Stimulated activated CD8-positive, alpha-beta memory T cell treated with anti-CD3 and anti-CD28 coated beads, Interleukin-7, amount 100 ng/mL, for 48 hours (primary cell): ENCODE measurements around the gene PTPRN2.

Source experiments
- DNase-seq, 2 donors: peaks; one replicate each; pipeline ENCODE4 v3.0.0-alpha.2; 2020; ENCODE audit warnings: low read depth in 1 of 2; ENCODE audit errors: extremely low read depth in 1 of 2

The PTPRN2 gene

DNA sequence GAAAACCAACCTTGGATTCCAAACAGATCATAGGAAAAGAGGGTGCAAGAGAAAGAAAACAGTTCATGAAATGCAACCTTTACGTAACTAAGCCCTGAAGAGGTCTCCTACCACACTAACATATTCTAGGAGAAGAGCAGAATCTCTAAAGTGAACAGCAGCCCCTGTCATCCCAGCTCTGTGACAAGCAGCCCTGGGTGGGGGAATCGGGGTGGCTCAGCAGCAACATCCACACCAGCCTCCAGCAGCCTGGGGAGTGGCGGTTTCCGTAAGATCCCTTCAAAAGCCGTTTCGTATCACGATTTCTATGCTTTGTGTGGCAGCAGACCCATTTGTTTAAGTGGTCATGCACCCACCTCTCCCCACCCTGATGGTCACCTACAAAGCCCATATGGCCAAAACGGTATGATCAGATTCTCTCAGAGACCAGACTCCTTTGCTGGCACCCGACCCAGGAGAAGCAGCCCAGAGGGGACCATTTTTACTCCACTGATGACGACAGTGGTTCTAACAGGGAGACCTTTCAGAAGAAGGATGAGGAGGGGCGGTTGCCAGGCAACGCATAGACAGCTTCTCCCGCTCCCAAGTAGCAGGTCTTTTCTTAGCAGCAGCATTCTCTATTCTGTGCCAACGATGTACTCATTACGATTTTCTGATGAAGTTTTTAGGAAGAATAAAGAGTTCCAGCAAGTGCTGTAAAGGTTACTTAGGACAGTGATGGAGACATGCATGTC, 950.2 kb downstream of the PTPRN2 start:
- DNase-seq = no peak

GRCh38 chr7:157635669-157636068, 952.0 kb downstream of the PTPRN2 start:
- DNase-seq = no peak

GRCh38 chr7:157635148-157635500, 952.5 kb downstream of the PTPRN2 start:
- no peak for DNase-seq

DNA sequence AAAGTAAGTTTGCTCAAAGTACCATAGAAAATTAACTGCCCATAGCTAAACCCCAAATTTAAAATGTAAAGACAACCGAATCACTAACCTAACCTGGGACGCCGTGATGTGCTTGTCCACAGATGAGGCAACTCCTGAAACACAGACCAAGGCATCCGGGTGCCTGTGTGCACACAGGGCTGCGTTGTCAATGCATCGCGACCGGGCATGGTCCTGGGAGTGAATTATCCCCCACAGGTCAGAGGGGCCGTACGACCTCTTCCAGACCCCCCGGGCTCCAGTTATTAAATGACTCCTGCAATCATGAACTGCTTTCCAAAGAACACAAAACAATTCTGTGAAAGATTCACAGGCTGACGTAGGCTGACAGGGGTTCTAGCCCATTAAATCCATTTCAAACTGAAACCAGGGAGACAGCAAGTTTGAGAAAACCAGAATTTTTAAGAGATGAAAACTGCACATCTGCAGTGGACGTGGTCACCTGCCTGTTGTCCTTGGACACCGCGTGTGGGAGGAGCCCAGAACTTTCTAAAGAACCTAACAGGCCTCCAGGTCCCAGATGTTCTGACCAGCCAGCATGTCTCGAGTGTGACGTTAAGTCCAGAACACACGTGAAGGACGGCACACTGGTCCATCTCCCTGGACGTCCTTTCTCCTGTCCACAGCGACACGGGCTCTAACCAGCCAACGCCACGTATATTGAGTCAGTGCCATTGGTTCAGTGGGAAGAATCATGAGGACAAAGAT, 953.0 kb downstream of the PTPRN2 start:
- DNase-seq = no peak

DNA sequence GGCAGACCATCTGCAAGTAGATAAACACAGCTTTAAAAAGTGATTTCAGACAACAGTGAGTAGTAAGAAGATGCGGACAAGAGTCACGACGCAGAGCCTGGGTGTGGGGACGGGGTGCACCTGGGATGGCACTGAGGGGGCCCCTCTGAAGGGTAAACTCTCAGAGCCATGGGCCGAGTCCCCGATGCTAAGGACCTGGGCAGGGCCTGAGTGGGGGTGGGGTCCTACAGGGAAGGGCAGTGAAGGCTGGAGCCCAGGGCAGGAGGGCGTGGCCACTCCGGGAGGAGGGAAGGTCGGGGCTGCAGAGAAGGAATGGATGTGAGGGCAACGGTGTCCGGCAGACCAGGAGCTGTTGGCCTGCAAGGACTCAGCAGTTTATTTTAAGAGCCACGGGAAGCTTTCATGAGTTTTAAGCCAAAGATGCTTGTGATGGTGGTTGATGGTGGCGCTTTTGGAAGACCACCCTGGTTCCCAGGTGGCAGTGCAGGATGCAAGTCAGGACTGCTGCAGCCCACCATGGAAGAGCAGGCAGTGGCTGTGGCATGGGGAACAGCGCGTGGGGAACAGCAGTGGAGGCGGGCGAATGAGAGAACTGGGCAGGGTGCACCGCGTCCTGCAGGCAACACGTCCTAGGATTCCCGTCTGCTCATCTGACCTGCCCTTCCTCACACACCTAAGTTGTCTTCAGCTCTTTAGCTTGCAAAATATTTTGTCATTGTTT, 954.0 kb downstream of the PTPRN2 start:
- DNase-seq = no peak

DNA sequence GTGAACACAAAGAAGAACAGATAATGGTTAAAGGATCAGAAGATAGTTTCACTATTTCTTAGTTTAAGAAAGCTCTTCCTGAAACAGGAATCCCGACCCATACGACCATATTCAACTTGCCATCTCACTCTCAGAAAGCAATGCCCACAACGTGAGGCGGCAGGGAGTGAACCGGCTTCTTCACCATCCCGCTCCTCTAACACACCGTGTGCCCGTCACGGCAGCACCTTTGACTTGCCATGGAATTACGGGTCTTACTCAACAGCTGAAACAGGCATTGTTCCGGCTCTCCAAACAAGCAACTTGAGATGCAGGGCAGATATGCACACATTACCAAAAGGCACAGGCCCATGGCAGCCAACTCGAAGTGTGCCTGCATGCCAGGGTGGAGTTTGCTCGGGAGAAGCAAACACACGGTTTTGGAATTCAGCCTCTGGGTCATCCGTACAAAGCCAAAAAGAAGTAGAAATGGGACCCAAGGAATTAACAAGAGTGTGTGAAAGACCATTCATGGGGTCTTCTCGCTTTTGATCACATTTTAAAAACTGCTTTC, 957.2 kb downstream of the PTPRN2 start:
- no peak for DNase-seq

DNA sequence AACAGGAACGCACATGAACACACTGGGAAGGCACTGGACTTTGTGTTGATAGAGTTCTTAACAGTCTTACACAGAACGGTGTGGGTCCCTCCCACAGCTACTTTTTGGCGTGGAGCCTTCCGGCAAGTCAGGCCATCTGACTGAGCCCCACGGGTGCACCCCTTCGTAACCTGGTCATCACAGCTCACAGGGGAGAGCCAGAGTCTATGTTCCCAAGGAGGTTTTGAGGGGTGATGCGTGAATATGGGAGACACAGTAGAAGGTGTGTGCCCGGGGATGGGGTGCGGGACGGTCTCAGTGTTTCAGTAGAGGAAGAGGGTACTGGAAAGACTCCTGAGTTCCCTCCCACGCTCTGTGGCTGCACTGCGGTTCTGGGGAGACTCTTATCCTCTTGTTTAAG, 959.2 kb downstream of the PTPRN2 start:
- DNase-seq = no peak

- no peak for DNase-seq
Measured at GRCh38 chr7:157627646-157628045, 960.0 kb downstream of the PTPRN2 start.

GRCh38 chr7:157627033-157627432, 960.6 kb downstream of the PTPRN2 start:
- no peak for DNase-seq

- no peak for DNase-seq
Measured at GRCh38 chr7:157625973-157626742, 961.5 kb downstream of the PTPRN2 start.

GRCh38 chr7:157623556-157623955, 964.1 kb downstream of the PTPRN2 start:
- DNase-seq = no peak

- DNase-seq = no peak
Measured at GRCh38 chr7:157622408-157623205, 965.0 kb downstream of the PTPRN2 start.

GRCh38 chr7:157622000-157622399, 965.6 kb downstream of the PTPRN2 start:
- DNase-seq = no peak

- no peak for DNase-seq
Measured at GRCh38 chr7:157621131-157621681, 966.4 kb downstream of the PTPRN2 start.

DNA sequence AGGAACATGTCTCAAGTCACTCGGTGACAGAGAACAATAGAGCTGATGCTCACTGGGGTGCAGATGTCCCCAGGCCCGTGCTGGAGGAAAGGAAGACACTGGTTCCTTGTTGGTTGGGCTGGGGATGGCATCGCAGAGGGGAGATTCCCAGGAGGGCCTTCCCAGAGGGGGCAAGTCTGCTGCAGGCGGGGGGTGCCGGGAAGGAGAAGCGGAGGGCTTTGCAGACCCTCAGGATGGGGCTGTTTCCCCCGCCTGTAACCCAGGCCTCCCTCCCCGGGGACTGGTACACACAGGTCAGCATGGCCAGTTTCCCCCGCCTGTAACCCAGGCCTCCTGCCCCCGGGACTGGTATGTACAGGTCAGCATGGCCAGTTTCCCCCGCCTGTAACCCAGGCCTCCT, 967.0 kb downstream of the PTPRN2 start:
- DNase-seq = no peak

DNA sequence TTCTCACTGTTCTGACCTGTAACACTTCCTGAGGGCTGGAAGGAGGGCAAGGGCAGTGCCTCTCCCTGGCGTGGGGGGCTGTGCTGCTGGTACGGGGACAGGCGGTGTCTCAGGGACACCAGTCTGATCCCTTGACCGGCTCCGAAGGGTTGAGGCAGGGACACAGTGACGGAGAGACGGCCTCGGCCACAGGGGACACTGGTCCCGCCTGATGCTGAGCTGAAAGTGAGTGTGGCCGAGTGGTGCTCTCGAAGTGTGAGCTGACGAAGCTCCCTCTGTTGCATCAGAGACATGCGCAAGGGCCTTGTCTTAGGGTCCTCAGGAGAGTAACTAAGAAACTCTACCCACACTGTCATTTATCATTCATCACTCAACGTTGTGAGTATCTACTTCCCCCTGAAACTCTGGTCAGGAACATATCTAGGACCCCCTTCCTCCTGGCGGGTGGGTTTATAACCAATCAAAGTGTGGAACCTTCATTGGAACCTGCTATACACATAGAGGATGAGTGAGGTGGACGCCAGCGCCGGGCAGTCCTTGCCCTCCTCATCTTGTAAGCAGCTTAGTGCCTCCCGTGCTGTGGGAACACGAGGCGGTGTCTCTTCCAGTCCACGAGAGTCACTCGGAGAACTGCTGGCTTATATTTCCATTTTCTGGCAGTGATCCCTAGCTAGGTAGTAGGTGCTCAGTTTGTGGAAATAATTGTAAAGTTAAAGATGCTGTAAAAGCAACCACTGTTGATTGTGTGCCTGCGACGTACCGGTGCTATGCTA, 967.7 kb downstream of the PTPRN2 start:
- no peak for DNase-seq

GRCh38 chr7:157618823-157619606, 968.6 kb downstream of the PTPRN2 start:
- no peak for DNase-seq

DNA sequence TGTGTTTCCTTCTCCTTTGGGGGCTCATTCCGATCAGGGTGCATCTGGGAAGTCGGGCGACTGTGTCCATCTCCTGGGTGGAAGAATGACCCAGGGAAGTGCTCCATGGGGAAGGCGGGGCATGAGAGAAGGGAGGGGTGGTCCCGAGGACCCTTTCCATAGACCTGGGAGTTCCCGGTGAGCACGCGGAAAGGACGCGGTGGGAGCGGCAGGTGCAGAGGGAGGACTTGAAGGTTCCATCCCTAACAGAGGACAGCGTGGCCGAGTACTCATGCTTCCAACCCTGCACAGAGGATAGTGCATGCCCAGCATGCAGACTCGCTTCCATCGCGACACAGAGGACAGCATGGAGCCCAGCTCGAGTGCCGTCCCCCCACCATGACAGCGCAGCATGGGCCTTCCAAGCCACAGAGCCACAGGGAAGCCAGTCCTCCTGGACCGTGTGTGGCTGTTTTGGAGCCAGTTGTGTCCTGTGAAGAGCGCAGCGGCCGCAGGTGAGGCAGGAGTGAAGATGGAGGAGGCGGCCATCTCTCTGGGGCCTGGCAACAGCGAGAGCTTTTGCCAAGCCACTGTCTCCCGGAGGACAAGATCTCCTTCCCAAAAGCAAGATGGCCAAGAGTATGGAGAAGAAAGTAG, 969.4 kb downstream of the PTPRN2 start:
- DNase-seq = no peak
